SW480 (cell line): ENCODE measurements around the gene ABHD8.
A peak's percentile ranks its signal among the peaks of the same experiment; 100 is the strongest.

Source experiments
- DNase-seq: peaks from one replicate; pipeline ENCODE4 v3.0.0-alpha.2; 2016; ENCODE audit warnings: low spot score

The ABHD8 gene

GRCh38 chr19:17266026-17266425 lies 37.2 kb downstream of the ABHD8 start:
- DNase-seq, result no peak

- DNase-seq, result no peak
Measured at GRCh38 chr19:17264641-17264979, 38.6 kb downstream of the ABHD8 start, which contains the start of gene USHBP1. Gene USHBP1 (minus strand): TSS chr19:17264745. CDS start chr19:17264299, 446 bp downstream.

- no peak for DNase-seq
Measured at GRCh38 chr19:17263712-17264640, 39.2 kb downstream of the ABHD8 start.

GRCh38 chr19:17262557-17262956 lies 40.7 kb downstream of the ABHD8 start:
- DNase-seq, result no peak

GRCh38 chr19:17260842-17261325 lies 42.3 kb downstream of the ABHD8 start:
- DNase-seq, result peak; percentile 84

- DNase-seq, result no peak
Measured at GRCh38 chr19:17259934-17260333, 43.3 kb downstream of the ABHD8 start.

GRCh38 chr19:17259118-17259780 lies 44.0 kb downstream of the ABHD8 start:
- no peak for DNase-seq

GRCh38 chr19:17256130-17256529 lies 47.1 kb downstream of the ABHD8 start:
- DNase-seq, result no peak

- DNase-seq, result peak; percentile 48
Measured at GRCh38 chr19:17255150-17255621, 48.0 kb downstream of the ABHD8 start.

- DNase-seq, result no peak
Measured at GRCh38 chr19:17254636-17255035, 48.6 kb downstream of the ABHD8 start.

GRCh38 chr19:17249887-17250548 lies 53.2 kb downstream of the ABHD8 start:
- DNase-seq, result no peak

- peak; percentile 43 for DNase-seq
Measured at GRCh38 chr19:17248011-17248776, 55.0 kb downstream of the ABHD8 start.

- DNase-seq, result no peak
Measured at GRCh38 chr19:17246681-17247425, 56.4 kb downstream of the ABHD8 start.

GRCh38 chr19:17245535-17245984 lies 57.7 kb downstream of the ABHD8 start, which contains the start of gene NR2F6:
Gene NR2F6 (minus strand): TSS chr19:17245919. CDS start chr19:17245220, 699 bp downstream.
- no peak for DNase-seq

GRCh38 chr19:17244618-17245534 lies 58.3 kb downstream of the ABHD8 start:
- no peak for DNase-seq

GRCh38 chr19:17243830-17244617 lies 59.2 kb downstream of the ABHD8 start:
- DNase-seq, result peak; percentile 66

GRCh38 chr19:17243211-17243829 lies 59.9 kb downstream of the ABHD8 start:
- no peak for DNase-seq
